KMS-11 (cell line): ENCODE results near the gene MAML3.

Source experiments
- H2AFZ ChIP-seq: fragments of 200-600 bp; sonication (generic); 2 replicates; pipeline ENCODE4 v1.6.1; 2016; ENCODE audit warnings: antibody characterized with exemption, mixed run types, low read depth
- H3K27ac ChIP-seq: fragments of 200-600 bp; sonication (generic); 2 replicates; pipeline ENCODE4 v1.6.1; 2016; ENCODE audit warnings: mild to moderate bottlenecking, mixed run types
- H3K27me3 ChIP-seq: fragments of 200-600 bp; sonication (generic); 2 replicates; pipeline ENCODE4 v1.6.1; 2017; ENCODE audit warnings: mild to moderate bottlenecking, low read depth, mixed run types, moderate library complexity; ENCODE audit not compliant: insufficient read depth
- H3K36me3 ChIP-seq: fragments of 200-600 bp; sonication (generic); 2 replicates; pipeline ENCODE4 v1.6.1; 2017; ENCODE audit warnings: mild to moderate bottlenecking, mixed run types; ENCODE audit not compliant: insufficient read depth
- H3K4me1 ChIP-seq: fragments of 200-600 bp; sonication (generic); 2 replicates; pipeline ENCODE4 v1.6.1; 2016; ENCODE audit warnings: mild to moderate bottlenecking, low read depth, mixed run types; ENCODE audit not compliant: poor library complexity, severe bottlenecking
- H3K4me2 ChIP-seq: fragments of 200-600 bp; sonication (generic); 2 replicates; pipeline ENCODE4 v1.7.0; 2016; ENCODE audit warnings: mild to moderate bottlenecking, mixed run types
- H3K4me3 ChIP-seq: fragments of 200-600 bp; sonication (generic); IDR thresholded peaks from 2 replicates; pipeline ENCODE4 v1.6.1; 2017; ENCODE audit warnings: low read depth, low read length, mixed read lengths; ENCODE audit not compliant: insufficient read depth
- H3K79me2 ChIP-seq: fragments of 200-600 bp; sonication (generic); 2 replicates; pipeline ENCODE4 v1.6.1; 2016; ENCODE audit warnings: low read depth, mixed run types; ENCODE audit not compliant: insufficient read depth
- H3K9ac ChIP-seq: fragments of 200-600 bp; sonication (generic); 2 replicates; pipeline ENCODE4 v1.6.1; 2016; ENCODE audit warnings: mild to moderate bottlenecking, mixed run types
- H4K20me1 ChIP-seq: fragments of 200-600 bp; sonication (generic); 2 replicates; pipeline ENCODE4 v1.6.1; 2016; ENCODE audit warnings: mild to moderate bottlenecking, mixed run types; ENCODE audit not compliant: insufficient read depth
- CTCF ChIP-seq: fragments of 200-600 bp; sonication (generic); conservative IDR thresholded peaks from 2 replicates; pipeline ENCODE4 v1.6.1; 2017; ENCODE audit warnings: low read depth, mild to moderate bottlenecking, antibody characterized with exemption, low read length, moderate library complexity, mixed read lengths

MAML3 gene

GRCh38 chr4:139743027-139743426 is 411.0 kb downstream of the MAML3 start:
- Histone ChIP-seq H3K4me3 (no peak overlapping the region), H3K4me1 (peaks cover 12% of the 10 kb centered on the region), H3K4me2 (no peak overlapping the region), H3K36me3 (no peaks in the 10 kb centered on the region), H3K79me2 (no peaks in the 10 kb centered on the region), H3K27me3 (no peaks in the 10 kb centered on the region), H3K9ac (no peak overlapping the region), H3K27ac (no peak overlapping the region), H2AFZ (no peak overlapping the region), H4K20me1 (no peaks in the 10 kb centered on the region)
- no peak for TF ChIP-seq CTCF

- no peaks in the 10 kb centered on the region for H4K20me1 ChIP-seq
- no peak overlapping the region for H3K9ac ChIP-seq
- no peak overlapping the region; the same call in 1 of the 2 replicates for H3K4me2 ChIP-seq
- H3K27me3 ChIP-seq = no peaks in the 10 kb centered on the region
- no peak overlapping the region for H2AFZ ChIP-seq
- no peaks in the 10 kb centered on the region for H3K36me3 ChIP-seq
- no peak for TF ChIP-seq CTCF
- no peak overlapping the region for H3K27ac ChIP-seq
- peaks cover 29% of the 10 kb centered on the region for H3K4me1 ChIP-seq
- H3K4me3 ChIP-seq = no peak overlapping the region
- no peaks in the 10 kb centered on the region for H3K79me2 ChIP-seq
Measured at GRCh38 chr4:139740531-139741041, 413.4 kb downstream of the MAML3 start.

GRCh38 chr4:139740121-139740520 is 413.9 kb downstream of the MAML3 start:
- no peaks in the 10 kb centered on the region for H4K20me1 ChIP-seq
- no peak overlapping the region for H3K27ac ChIP-seq
- no peaks in the 10 kb centered on the region for H3K79me2 ChIP-seq
- TF ChIP-seq CTCF = no peak
- no peaks in the 10 kb centered on the region for H3K36me3 ChIP-seq
- H3K4me3 ChIP-seq = no peak overlapping the region
- H3K27me3 ChIP-seq = no peaks in the 10 kb centered on the region
- H3K4me2 ChIP-seq = no peak overlapping the region; the same call in 1 of the 2 replicates
- H3K4me1 ChIP-seq = peaks cover 31% of the 10 kb centered on the region
- H3K9ac ChIP-seq = no peak overlapping the region
- H2AFZ ChIP-seq = no peak overlapping the region

GRCh38 chr4:139738846-139739613 is 415.0 kb downstream of the MAML3 start:
- Histone ChIP-seq H3K36me3 (no peaks in the 10 kb centered on the region), H3K79me2 (no peaks in the 10 kb centered on the region), H3K27me3 (no peaks in the 10 kb centered on the region), H2AFZ (no peak overlapping the region), H3K4me2 (no peak overlapping the region), H3K4me3 (no peak overlapping the region), H3K9ac (no peak overlapping the region), H3K27ac (no peak overlapping the region), H3K4me1 (peaks cover 39% of the 10 kb centered on the region), H4K20me1 (no peaks in the 10 kb centered on the region)
- no peak for TF ChIP-seq CTCF
